ENCODE data around the gene PRPF40B.

The PRPF40B gene

GRCh38 chr12:49683599-49684309 lies 60.4 kb downstream of the PRPF40B start:
- Histone ChIP-seq H3K9ac (ENCODE audit: low read length) (no peak overlapping the region), H3K4me3 (ENCODE audit: low read length) (no peak overlapping the region), H3K27ac (ENCODE audit: low read length) (no peak overlapping the region), H3K4me1 (ENCODE audit: control insufficient read depth, low read depth, low read length) (peaks cover 4% of the 10 kb centered on the region), H3K36me3 (ENCODE audit: control insufficient read depth, low read depth, low read length) (no peaks in the 10 kb centered on the region), H3K27me3 (ENCODE audit: control insufficient read depth, insufficient read depth, low read length) (no peaks in the 10 kb centered on the region), H3K9me3 (ENCODE audit: control insufficient read depth, low read depth, low read length) (no peaks in the 10 kb centered on the region)

GRCh38 chr12:49684310-49684854 lies 61.0 kb downstream of the PRPF40B start:
- Histone ChIP-seq H3K27ac (ENCODE audit: low read length) (no peak overlapping the region), H3K4me1 (ENCODE audit: control insufficient read depth, low read depth, low read length) (peaks cover 4% of the 10 kb centered on the region), H3K27me3 (ENCODE audit: control insufficient read depth, insufficient read depth, low read length) (no peaks in the 10 kb centered on the region), H3K36me3 (ENCODE audit: control insufficient read depth, low read depth, low read length) (no peaks in the 10 kb centered on the region), H3K4me3 (ENCODE audit: low read length) (no peak overlapping the region), H3K9ac (ENCODE audit: low read length) (no peak overlapping the region), H3K9me3 (ENCODE audit: control insufficient read depth, low read depth, low read length) (no peaks in the 10 kb centered on the region)

GRCh38 chr12:49687941-49688340 lies 64.6 kb downstream of the PRPF40B start:
- no peak overlapping the region for H3K4me3 ChIP-seq (ENCODE audit: low read length)
- no peak overlapping the region for H3K9ac ChIP-seq (ENCODE audit: low read length)
- no peak overlapping the region for H3K27ac ChIP-seq (ENCODE audit: low read length)
- no peaks in the 10 kb centered on the region for H3K27me3 ChIP-seq (ENCODE audit: control insufficient read depth, insufficient read depth, low read length)
- no peaks in the 10 kb centered on the region for H3K36me3 ChIP-seq (ENCODE audit: control insufficient read depth, low read depth, low read length)
- peaks cover 4% of the 10 kb centered on the region for H3K4me1 ChIP-seq (ENCODE audit: control insufficient read depth, low read depth, low read length)
- H3K9me3 ChIP-seq (ENCODE audit: control insufficient read depth, low read depth, low read length), result no peaks in the 10 kb centered on the region

GRCh38 chr12:49689237-49689636 lies 65.9 kb downstream of the PRPF40B start:
- H3K36me3 ChIP-seq (ENCODE audit: control insufficient read depth, low read depth, low read length), result no peaks in the 10 kb centered on the region
- H3K27ac ChIP-seq (ENCODE audit: low read length), result no peak overlapping the region
- no peak overlapping the region for H3K9ac ChIP-seq (ENCODE audit: low read length)
- H3K9me3 ChIP-seq (ENCODE audit: control insufficient read depth, low read depth, low read length), result no peaks in the 10 kb centered on the region
- H3K4me1 ChIP-seq (ENCODE audit: control insufficient read depth, low read depth, low read length), result peaks cover 4% of the 10 kb centered on the region
- H3K4me3 ChIP-seq (ENCODE audit: low read length), result no peak overlapping the region
- no peaks in the 10 kb centered on the region for H3K27me3 ChIP-seq (ENCODE audit: control insufficient read depth, insufficient read depth, low read length)

DNA sequence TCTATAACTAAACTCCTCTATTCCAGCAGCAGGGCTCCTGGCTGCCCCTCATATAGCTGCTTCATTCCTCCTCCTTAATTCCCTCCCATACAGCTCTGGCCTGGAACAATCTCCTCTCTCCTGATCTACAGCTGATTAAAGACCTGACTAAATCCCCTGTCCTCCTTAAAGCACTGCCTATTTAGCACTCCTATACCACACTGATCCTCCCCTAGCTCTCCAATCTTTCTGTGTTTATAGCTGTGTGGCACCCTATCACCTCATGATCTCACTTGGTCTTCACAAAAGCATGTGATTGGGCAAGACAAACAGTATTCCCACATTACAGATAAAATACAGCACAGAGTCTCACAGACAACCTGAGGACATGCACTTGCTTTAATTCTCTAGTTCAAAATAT lies 66.4 kb downstream of the PRPF40B start:
- H3K9me3 ChIP-seq (ENCODE audit: control insufficient read depth, low read depth, low read length), result no peaks in the 10 kb centered on the region
- H3K4me3 ChIP-seq (ENCODE audit: low read length), result no peak overlapping the region
- H3K27ac ChIP-seq (ENCODE audit: low read length), result no peak overlapping the region
- peaks cover 4% of the 10 kb centered on the region for H3K4me1 ChIP-seq (ENCODE audit: control insufficient read depth, low read depth, low read length)
- no peaks in the 10 kb centered on the region for H3K36me3 ChIP-seq (ENCODE audit: control insufficient read depth, low read depth, low read length)
- no peak overlapping the region for H3K9ac ChIP-seq (ENCODE audit: low read length)
- no peaks in the 10 kb centered on the region for H3K27me3 ChIP-seq (ENCODE audit: control insufficient read depth, insufficient read depth, low read length)

DNA sequence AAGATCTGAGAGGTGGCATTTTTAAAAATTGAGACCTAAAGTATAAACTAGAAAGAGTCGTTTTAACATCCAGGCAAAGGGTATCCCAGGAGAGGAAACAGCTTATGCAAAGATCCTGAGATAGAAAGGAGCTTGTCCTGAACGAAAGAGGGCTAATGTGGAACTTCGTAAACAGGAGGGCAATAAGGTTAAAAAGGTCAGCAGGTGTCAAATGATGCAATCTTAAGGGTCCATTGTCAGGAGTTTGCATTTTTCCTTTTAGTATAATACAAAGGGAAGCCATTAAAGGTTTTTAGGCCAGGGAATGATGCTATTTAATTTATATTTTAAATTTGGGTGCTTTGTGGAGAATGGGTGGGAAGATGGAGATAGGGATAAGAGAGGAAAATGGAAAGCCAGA lies 69.5 kb downstream of the PRPF40B start:
- Histone ChIP-seq H3K27me3 (ENCODE audit: control insufficient read depth, insufficient read depth, low read length) (no peaks in the 10 kb centered on the region), H3K9ac (ENCODE audit: low read length) (no peak overlapping the region), H3K4me1 (ENCODE audit: control insufficient read depth, low read depth, low read length) (peaks cover 28% of the 10 kb centered on the region), H3K9me3 (ENCODE audit: control insufficient read depth, low read depth, low read length) (no peaks in the 10 kb centered on the region), H3K27ac (ENCODE audit: low read length) (no peak overlapping the region), H3K36me3 (ENCODE audit: control insufficient read depth, low read depth, low read length) (no peaks in the 10 kb centered on the region), H3K4me3 (ENCODE audit: low read length) (no peak overlapping the region)

DNA sequence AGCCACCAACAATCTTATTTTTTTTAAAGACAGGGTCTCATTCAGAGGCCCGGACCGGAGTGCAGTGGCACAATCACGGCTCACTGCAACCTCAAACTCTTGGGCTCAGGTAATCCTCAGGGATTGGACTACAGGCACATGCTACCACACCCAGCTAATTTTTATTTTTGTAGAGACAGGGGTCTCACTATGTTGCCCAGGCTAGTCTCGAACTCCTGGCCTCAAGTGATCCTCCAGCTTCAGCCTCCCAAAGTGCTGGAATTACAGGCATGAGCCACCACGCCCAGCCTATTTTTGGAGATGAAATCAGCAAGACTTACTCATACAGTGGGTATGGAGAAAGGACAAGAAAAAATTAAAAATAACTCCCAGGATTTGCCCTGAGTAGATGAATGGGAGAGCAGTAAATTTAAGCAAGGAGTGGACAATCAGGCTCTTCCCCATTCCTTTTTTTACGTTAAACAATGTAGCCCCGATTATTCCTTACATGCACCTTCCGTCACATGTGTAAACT lies 70.6 kb downstream of the PRPF40B start:
- Histone ChIP-seq H3K27me3 (ENCODE audit: control insufficient read depth, insufficient read depth, low read length) (no peaks in the 10 kb centered on the region), H3K27ac (ENCODE audit: low read length) (no peak overlapping the region), H3K4me1 (ENCODE audit: control insufficient read depth, low read depth, low read length) (peaks cover 34% of the 10 kb centered on the region), H3K9ac (ENCODE audit: low read length) (no peak overlapping the region), H3K4me3 (ENCODE audit: low read length) (no peak overlapping the region), H3K9me3 (ENCODE audit: control insufficient read depth, low read depth, low read length) (no peaks in the 10 kb centered on the region), H3K36me3 (ENCODE audit: control insufficient read depth, low read depth, low read length) (no peaks in the 10 kb centered on the region)
